Right cardiac atrium (tissue), 5 donors: Measurements from ENCODE around the gene RCN1. TPM values are rescaled to one million over a fixed set of nuclear protein-coding genes. Genes with fewer than 3 reads are reported as not detected.

ENCODE experiments used
- ATAC-seq, 2 donors: fragments of 200-7000 bp; cut with Tn5 transposase; one replicate each; pipeline versions ENCODE4 v1.8.0 to v1.9.1; 2020; ENCODE audit warnings: moderate library complexity in 2 of 2, mild to moderate bottlenecking in 1 of 2
- DNase-seq, 3 donors: peaks; one replicate each; pipeline ENCODE4 v3.0.0-alpha.2; 2020
- H3K27ac ChIP-seq: one replicate; pipeline ENCODE4 v1.5.1; 2013; ENCODE audit warnings: mild to moderate bottlenecking, low read length, control low read depth, moderate library complexity
- H3K27me3 ChIP-seq: one replicate; pipeline ENCODE4 v1.6.1; 2013; ENCODE audit not compliant: control insufficient read depth, insufficient read depth
- H3K4me1 ChIP-seq: one replicate; pipeline ENCODE4 v1.6.1; 2013; ENCODE audit warnings: low read length; ENCODE audit not compliant: control insufficient read depth, insufficient read depth
- H3K4me3 ChIP-seq: one replicate; pipeline ENCODE4 v1.5.1; 2013; ENCODE audit warnings: low read length, control low read depth
- H3K9me3 ChIP-seq: one replicate; pipeline ENCODE4 v1.6.1; 2013; ENCODE audit warnings: low read length; ENCODE audit not compliant: control insufficient read depth
- WGBS: extraction: QIAGEN DNeasy Blood & Tissue Kit; methylation state at CpG from one replicate; pipeline ENCODE4 v1.1.7; 2013; 5-methylcytosine and 5-hydroxymethylcytosine counted together
- intact Hi-C, 4 donors: fragments of 100-400 bp; cut with DNase I; formaldehyde crosslinking; loops; one replicate each; pipeline versions ENCODE4 v1.11.0 to v1.14.0; 2022 to 2023
- long read RNA-seq, 4 donors: library from polyadenylated mRNA; unstranded; transcript quantifications; one replicate each; pipeline ENCODE4 v2.0.0, GENCODE V29; 2020 to 2021
- polyA plus RNA-seq: library from polyadenylated mRNA; stranded (reverse); fragments of 200-250 nt; gene quantifications from one replicate; pipeline ENCODE4 v1.2.3, GENCODE V29; 2013
- total RNA-seq, 4 donors: library from RNA; stranded (reverse); fragmentation: NEBNext Ultra II Directional; extraction: Animal tissue kit (Norgen Biotek cat#: 25700); gene quantifications; one replicate each; pipeline ENCODE4 v1.2.1, GENCODE V29; 2021
- donor health status: healthy with polysubstance abuse.
- donor health status: DM: no; HTN: yes; CAD: no.
- donor health status: DM: no; HTN: no; CAD: no.
- donor health status: DM: no; HTN: yes; CAD: no; lungs with severe emphysema.
- donor health status: DM: yes; HTN: yes; CAD: no.

Gene RCN1
- total RNA-seq: 10 to 100 TPM; 27.7 to 37.1 (median 31.5) TPM
- 29.8 TPM for polyA plus RNA-seq
- long read RNA-seq, donor 1, transcript RCN1-201 (6 exons, 2,572 nt): major isoform, 82 of 84 reads
- long read RNA-seq, donor 1, partial matches to known transcripts: 0 of 84 reads
- long read RNA-seq, donor 1, other reads (novel, unspliced or antisense): 2 of 84 reads
- long read RNA-seq, donor 2, transcript RCN1-201 (6 exons, 2,572 nt): major isoform, 27 of 27 reads
- long read RNA-seq, donor 2, partial matches to known transcripts: 0 of 27 reads
- long read RNA-seq, donor 2, other reads (novel, unspliced or antisense): 0 of 27 reads
- long read RNA-seq, donor 3, transcript RCN1-201 (6 exons, 2,572 nt): major isoform, 196 of 199 reads
- long read RNA-seq, donor 3, partial matches to known transcripts: 1 of 199 reads
- long read RNA-seq, donor 3, other reads (novel, unspliced or antisense): 2 of 199 reads
- long read RNA-seq, donor 4, transcript RCN1-201 (6 exons, 2,572 nt): major isoform, 41 of 41 reads
- long read RNA-seq, donor 4, partial matches to known transcripts: 0 of 41 reads
- long read RNA-seq, donor 4, other reads (novel, unspliced or antisense): 0 of 41 reads

DNA sequence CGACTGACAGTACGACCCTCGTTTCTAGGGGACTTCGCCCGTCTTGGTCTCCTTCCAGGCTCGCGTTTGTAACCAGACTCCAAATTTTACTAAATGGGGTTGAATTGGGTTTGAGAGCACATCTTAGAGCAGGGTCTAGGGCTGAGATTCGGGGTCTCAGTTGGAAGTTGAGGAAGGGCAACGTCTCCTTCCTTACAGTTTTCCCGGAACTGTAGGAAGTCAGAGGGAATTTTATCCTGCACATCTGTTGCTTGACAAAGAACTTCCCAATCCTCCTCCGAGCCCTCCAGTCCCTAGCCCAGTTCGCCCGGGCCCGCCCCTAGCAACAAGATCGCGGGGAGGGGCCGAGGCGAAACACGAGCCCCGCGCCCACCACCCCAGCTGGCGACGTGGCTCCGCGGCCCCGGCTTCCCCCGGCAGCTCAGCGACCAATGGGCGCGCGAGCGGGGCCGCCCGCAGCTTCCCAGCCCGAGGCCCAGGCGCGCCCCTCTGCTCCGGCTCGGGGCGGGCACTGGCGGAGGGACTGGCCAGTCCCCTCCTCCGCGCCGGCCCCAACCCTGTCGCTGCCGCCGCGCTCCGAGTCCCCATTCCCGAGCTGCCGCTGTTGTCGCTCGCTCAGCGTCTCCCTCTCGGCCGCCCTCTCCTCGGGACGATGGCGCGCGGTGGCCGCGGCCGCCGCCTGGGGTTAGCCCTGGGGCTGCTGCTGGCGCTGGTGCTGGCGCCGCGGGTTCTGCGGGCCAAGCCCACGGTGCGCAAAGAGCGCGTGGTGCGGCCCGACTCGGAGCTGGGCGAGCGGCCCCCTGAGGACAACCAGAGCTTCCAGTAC, at the start of gene RCN1:
Gene RCN1 (plus strand): TSS at position 530 of the 826 bp plus-strand sequence. CDS start 123 bp downstream, at position 653.
- 4% methylated on average over 71 of the region's 79 CpGs for WGBS
- Histone ChIP-seq H3K9me3 (no peaks in the 10 kb centered on the region), H3K4me1 (peaks cover 23% of the 10 kb centered on the region), H3K4me3 (peak within 1 kb of the TSS; percentile 69), H3K27ac (peak within 1 kb of the TSS; percentile 60), H3K27me3 (no peaks in the 10 kb centered on the region)
- intact Hi-C loops: no loop called here
- DNase-seq (peak; percentile 75 to 90 (median 89)), ATAC-seq (peak; percentile 93 to 95)

DNA sequence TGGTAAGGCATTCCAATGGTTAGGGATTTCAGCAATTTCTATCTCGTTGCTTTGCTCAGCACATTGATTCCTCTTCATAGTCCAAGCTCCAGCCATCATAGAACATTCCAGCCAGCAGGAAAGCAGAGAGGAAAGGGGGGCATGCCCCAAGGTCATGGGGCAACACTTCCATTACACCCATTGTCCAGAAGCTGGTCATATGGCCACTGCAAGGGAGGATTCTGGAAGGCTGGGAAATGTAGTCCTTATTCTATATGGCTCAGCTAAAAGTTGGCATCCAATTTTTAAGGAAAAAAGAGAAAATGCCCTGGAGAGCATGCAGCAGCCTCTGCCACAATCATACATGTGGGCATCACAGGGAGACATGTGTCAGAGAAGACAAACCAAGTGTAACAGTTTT, 47.1 kb upstream of the RCN1 start:
- no peaks in the 10 kb centered on the region for H3K9me3 ChIP-seq
- no peaks in the 10 kb centered on the region for H3K4me1 ChIP-seq
- no peak overlapping the region for H3K4me3 ChIP-seq
- 56% methylated on average over 1 of the region's 1 CpG for WGBS
- H3K27me3 ChIP-seq: peaks cover 2% of the 10 kb centered on the region
- intact Hi-C loops: no loop called here
- ATAC-seq: no peak
- H3K27ac ChIP-seq: no peak overlapping the region
- DNase-seq: no peak

DNA sequence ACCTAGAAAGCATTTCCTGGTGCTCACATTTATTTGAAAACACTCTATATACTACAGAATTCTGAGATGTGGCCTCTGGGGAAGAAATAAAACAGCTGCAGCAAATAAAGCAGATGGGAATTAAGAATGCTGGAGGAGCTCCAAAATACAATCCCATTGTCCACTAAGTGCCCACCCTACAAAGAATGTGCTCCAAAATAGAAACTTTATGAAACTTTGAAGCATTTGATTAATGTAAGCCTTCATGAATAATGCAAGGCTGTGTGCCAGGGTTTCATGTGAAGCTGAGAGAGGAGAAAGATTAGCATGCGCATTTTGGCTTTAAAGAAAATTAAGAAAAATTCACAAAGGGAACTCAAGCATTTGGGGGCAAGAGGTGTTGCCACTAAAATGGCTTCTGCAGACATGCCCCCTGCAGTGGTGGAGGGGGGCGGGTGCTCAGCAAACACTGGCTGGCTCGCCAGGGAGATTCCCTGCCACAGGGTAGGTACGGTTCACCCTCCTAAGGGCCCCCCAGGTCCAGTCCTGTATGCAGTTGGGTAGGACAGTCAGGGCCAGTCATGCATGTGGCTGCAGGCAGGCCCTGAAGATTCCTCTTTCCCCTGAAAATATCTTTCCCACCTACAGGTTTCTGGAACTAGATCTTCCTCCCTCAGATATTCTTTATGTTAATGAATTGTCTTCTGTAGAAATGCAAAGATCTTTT, 46.6 kb upstream of the RCN1 start:
- H3K9me3 ChIP-seq: no peaks in the 10 kb centered on the region
- ATAC-seq: no peak
- peaks cover 2% of the 10 kb centered on the region for H3K27me3 ChIP-seq
- no peaks in the 10 kb centered on the region for H3K4me1 ChIP-seq
- intact Hi-C loops: no loop called here
- peak in 1 of 3 donors; percentile 41 for DNase-seq
- 62% methylated on average over 4 of the region's 4 CpGs for WGBS
- no peak overlapping the region for H3K4me3 ChIP-seq
- no peak overlapping the region for H3K27ac ChIP-seq

DNA sequence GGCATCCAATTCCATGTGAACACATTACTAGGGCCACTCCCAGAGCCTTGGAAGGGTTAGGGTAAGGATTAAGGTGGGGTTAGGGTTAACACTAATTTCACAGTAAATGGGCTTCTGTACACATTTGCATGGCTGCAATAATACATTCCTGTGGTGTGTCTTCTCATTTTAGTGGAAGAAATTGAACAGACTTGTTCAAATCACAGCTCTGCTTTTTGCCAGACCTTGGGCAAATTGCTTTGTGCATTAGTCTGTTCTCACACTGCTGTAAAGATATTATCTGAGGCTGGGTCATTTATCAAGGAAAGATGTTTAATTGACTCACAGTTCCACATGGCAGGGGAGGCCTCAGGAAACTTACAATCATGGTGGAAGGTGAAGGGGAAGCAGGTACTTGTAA, 45.4 kb upstream of the RCN1 start:
- Histone ChIP-seq H3K9me3 (no peaks in the 10 kb centered on the region), H3K4me1 (no peaks in the 10 kb centered on the region), H3K27me3 (peaks cover 2% of the 10 kb centered on the region), H3K4me3 (no peak overlapping the region), H3K27ac (no peak overlapping the region)
- intact Hi-C loops: no loop called here
- no peak for ATAC-seq
- DNase-seq: no peak

DNA sequence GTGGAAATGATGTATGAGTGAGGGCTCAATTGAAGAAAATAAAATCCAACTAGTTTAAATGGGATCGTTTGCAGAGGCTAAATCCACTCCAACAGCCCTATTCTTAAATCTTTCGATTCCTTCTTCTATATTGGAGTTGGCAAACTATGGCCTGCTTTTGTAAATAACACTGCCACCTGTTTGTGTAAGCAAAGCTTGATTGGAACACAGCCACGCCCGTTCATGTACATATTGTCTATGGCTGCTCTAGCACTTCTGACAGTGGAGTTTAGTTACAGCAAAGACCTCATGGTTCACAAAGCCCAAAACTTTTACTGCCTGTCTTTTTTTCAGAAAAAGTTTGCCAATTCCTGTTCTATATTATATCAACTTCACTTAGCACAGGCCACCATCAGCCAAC, 40.6 kb upstream of the RCN1 start:
- DNase-seq (no peak), ATAC-seq (no peak)
- WGBS: 84% methylated on average over 4 of the region's 4 CpGs
- Histone ChIP-seq H3K27me3 (no peaks in the 10 kb centered on the region), H3K27ac (no peak overlapping the region), H3K4me1 (no peaks in the 10 kb centered on the region), H3K4me3 (no peak overlapping the region), H3K9me3 (no peaks in the 10 kb centered on the region)
- intact Hi-C loops: loop anchor here in 1 of 4 donors (5.0 kb wide), 1 partner anchor 127 kb away; no protein-coding TSS in a partner anchor

DNA sequence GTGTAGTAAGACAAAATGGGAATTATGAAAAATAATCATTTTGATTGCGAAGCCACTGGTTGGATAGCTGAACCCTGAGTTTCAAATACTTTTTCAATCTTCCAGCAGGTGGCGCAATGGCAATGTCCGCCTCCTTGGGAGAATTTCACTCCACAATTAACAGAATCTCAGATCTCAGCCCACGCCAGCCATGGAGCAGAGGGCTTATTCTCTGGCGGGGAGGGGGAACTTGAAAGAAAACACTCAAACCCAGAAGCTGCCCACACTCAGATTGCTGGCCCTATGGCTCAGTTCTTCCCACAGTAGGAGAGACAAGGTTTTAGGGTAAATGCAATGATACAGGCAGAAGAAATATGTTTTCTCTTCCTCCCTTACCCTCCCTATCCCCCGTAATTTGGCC, 38.7 kb upstream of the RCN1 start:
- H3K4me3 ChIP-seq: no peak overlapping the region
- DNase-seq (peak; percentile 33 to 64 (median 52)), ATAC-seq (peak in 1 of 2 donors; percentile 72)
- 20% methylated on average over 6 of the region's 6 CpGs for WGBS
- H3K4me1 ChIP-seq: no peaks in the 10 kb centered on the region
- H3K27ac ChIP-seq: no peak overlapping the region
- intact Hi-C loops: loop anchor here in 3 of 4 donors (1.0 to 5.0 kb wide), 3 partner anchors 124 to 125 kb away; no protein-coding TSS in a partner anchor
- H3K27me3 ChIP-seq: peaks cover under 1% of the 10 kb centered on the region
- H3K9me3 ChIP-seq: no peaks in the 10 kb centered on the region

DNA sequence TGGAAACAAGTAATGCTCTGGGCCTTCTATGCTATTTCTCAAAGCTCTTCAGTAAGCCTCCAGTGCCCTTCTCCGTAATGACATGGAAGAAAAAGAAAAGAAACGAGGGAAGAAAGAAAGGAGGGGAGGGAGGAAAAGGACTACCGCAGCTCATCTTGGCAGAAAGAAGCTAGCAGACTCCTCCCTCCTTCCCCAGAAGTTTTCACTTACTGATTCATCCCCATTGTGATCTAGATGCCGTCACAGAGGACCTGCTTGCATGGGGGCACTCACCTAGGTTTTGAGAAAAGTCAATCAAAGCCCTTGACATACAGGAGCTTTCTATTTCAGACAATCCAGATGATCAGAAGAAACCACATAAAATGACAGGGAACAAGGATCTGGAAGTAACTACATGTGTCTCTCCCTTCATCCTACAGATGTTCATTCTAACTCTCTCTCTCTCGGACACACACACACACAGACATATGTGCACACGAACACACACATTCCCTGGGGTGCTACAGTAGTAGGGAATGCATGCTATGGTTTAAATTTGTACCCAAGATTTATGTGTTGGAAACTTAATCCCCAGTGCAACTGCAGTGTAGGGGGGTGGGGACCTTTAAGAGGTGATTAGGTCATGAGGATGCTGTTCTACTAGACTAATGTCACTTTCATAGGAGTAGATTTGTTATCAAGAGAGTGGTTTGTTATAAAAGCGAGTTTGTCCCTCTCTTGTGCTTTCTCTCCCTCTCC, 37.6 kb upstream of the RCN1 start:
- no peak overlapping the region for H3K27ac ChIP-seq

DNA sequence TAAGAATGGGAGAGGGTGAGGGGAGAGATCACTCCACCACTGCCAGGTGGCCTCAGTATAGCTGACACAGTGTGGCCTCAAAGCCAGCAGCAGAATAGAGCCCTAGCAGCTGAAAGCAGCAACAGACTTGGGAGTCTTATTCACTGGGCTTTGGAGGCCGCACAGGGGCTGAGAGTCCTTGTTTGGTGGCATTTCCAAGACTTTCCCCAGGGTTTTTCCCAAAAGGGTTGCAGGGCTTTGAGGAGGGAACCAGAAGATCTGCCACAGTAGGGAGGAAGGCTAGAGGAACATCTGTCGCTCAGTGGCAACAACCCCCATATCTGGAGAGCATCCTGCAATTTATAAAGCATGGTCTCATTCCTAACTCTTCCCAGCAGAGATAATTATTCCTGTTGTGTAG, 35.0 kb upstream of the RCN1 start:
- no peaks in the 10 kb centered on the region for H3K4me1 ChIP-seq
- no peak overlapping the region for H3K4me3 ChIP-seq
- no peak for ATAC-seq
- 94% methylated on average over 2 of the region's 2 CpGs for whole genome bisulfite sequencing
- DNase-seq: no peak
- no peak overlapping the region for H3K27ac ChIP-seq
- H3K27me3 ChIP-seq: peaks cover 2% of the 10 kb centered on the region
- H3K9me3 ChIP-seq: no peaks in the 10 kb centered on the region
- intact Hi-C loops: loop anchor here in 1 of 4 donors (2.0 kb wide), 1 partner anchor 117 kb away; no protein-coding TSS in a partner anchor

More for the DNA sequence above, 37.6 kb upstream of the RCN1 start:
- H3K27me3 ChIP-seq: peaks cover 2% of the 10 kb centered on the region
- H3K4me3 ChIP-seq: no peak overlapping the region
- intact Hi-C loops: loop anchor here in 2 of 4 donors (2.0 to 5.0 kb wide), 2 partner anchors 123 to 124 kb away; no protein-coding TSS in a partner anchor
- ATAC-seq (no peak), DNase-seq (no peak)
- 76% methylated on average over 7 of the region's 7 CpGs for WGBS
- H3K4me1 ChIP-seq: no peaks in the 10 kb centered on the region
- no peaks in the 10 kb centered on the region for H3K9me3 ChIP-seq

DNA sequence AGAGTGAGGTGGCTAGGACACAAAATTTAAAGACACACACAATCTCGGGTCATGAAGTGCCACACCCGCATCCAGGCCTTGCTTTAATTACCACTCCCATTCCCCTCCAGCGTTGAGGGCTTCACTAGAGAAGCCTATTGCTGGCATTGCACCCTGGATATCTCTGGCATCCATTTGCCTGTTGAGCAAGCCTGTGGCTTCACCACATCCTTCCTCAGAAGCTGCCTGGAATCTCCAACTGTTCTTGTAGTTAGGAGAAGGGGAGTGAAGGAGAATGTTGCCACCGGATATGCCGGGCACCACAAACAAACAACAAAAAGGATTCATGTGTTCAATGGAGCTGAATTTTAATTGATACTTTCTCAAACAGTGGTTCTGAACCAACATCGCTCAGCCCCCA, 34.4 kb upstream of the RCN1 start:
- DNase-seq: no peak
- no peak overlapping the region for H3K27ac ChIP-seq
- intact Hi-C loops: no loop called here
- WGBS: 72% methylated on average over 6 of the region's 6 CpGs
- peaks cover 2% of the 10 kb centered on the region for H3K27me3 ChIP-seq
- H3K9me3 ChIP-seq: no peaks in the 10 kb centered on the region
- H3K4me3 ChIP-seq: no peak overlapping the region
- no peak for ATAC-seq
- H3K4me1 ChIP-seq: no peaks in the 10 kb centered on the region
